Measurements from ENCODE around the gene FAU. TPM values are rescaled to one million over a fixed set of nuclear protein-coding genes. Genes with fewer than 3 reads are reported as not detected.

Gene FAU
- total and polyA plus RNA-seq, 2 of the 13 experiments (the other 11 are each of a cell fraction or from before 2014, with no cell fraction given), result 374 to 869 TPM

DNA sequence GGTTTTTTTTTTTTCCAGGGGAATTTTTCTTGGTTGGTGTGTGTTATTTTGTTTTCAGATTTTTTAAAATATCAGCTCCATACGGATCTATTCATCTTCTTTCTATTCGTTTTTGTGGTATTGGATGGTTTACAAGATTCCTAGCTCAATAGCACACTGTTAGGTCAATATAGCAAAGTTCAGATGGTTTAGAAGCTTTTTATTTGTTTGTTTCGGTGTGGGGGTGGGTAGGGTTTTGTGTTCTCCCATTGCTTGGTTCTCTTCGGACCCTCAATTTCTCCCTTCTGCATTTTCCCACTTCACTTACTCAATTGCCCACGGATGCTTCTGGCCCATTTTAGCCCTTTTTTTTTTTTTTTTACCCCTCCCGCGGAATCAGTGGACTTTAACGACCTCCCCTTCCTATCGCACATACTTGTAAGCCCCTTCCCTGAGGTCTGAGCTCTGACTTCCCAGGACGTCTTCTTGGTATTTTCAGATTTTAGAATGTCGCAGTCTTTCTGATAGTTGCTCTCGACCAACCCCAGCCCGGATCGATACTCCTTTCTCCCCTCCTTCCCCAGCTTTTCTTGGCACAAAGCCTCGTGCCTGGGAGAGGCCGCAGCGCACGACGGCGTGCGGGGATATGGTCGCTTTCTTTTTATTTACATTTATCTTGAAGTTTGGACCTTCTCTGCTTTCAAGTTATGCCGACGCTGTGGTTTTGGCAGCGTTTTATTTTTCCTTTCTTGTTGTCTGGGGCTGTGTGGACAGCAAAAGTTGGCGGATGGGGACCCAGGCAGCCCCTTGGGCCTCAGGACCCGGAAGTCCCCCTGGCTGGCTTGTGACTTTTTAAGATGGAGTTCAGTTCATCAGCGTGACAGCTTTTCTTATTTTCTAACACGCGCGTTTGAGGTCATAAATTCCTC, 43.7 kb upstream of the FAU start (continued):
- TF ChIP-seq SETDB1 (CRISPR knock-in tag; IDR thresholded peaks at IDR 0.05; ENCODE audit: borderline replicate concordance) (no peak), HMGA1 (CRISPR knock-in tag; conservative IDR thresholded peaks at IDR 0.05) (no peak), PRMT3 (CRISPR knock-in tag; IDR thresholded peaks at IDR 0.05; ENCODE audit: borderline replicate concordance, low read depth) (no peak), ZNF850 (CRISPR knock-in tag; conservative IDR thresholded peaks at IDR 0.05) (no peak), NFYB (CRISPR knock-in tag; IDR thresholded peaks at IDR 0.05) (peak; percentile 26; the same call in 1 of the 2 replicates), FOXJ3 (CRISPR knock-in tag; IDR thresholded peaks at IDR 0.05; ENCODE audit: borderline replicate concordance) (peak; percentile 77), ZNF446 (CRISPR knock-in tag; IDR thresholded peaks at IDR 0.05) (no peak), ZEB1 (IDR thresholded peaks at IDR 0.05; ENCODE audit: insufficient replicate concordance, low read depth) (peak; percentile 62), MED1 (CRISPR knock-in tag; IDR thresholded peaks at IDR 0.05) (peak; percentile 55), ZNF589 (CRISPR knock-in tag; conservative IDR thresholded peaks at IDR 0.05) (no peak), RELA (CRISPR knock-in tag; IDR thresholded peaks at IDR 0.05) (no peak), ZNF761 (CRISPR knock-in tag; conservative IDR thresholded peaks at IDR 0.05) (no peak), HNF4A (CRISPR knock-in tag; IDR thresholded peaks at IDR 0.05) (peak; percentile 87), GPN1 (CRISPR knock-in tag; IDR thresholded peaks at IDR 0.05; ENCODE audit: borderline replicate concordance) (no peak), ZNF713 (CRISPR knock-in tag; IDR thresholded peaks at IDR 0.05) (no peak), HNRNPL (IDR thresholded peaks at IDR 0.05; ENCODE audit: low read depth, low read length) (no peak), FOSL2 (CRISPR knock-in tag; IDR thresholded peaks at IDR 0.05) (no peak), ATF1 (CRISPR knock-in tag; IDR thresholded peaks at IDR 0.05) (no peak), MAFK (conservative IDR thresholded peaks at IDR 0.05 in 1 of 2, IDR thresholded peaks at IDR 0.05 in 1 of 2; ENCODE audit: low read length in 2 of 2) (peak; percentile 46 to 70; a peak in 3 of 4 replicates), SRSF4 (IDR thresholded peaks at IDR 0.05; ENCODE audit: low read depth, low read length, poor library complexity, severe bottlenecking) (no peak), REPIN1 (CRISPR knock-in tag; IDR thresholded peaks at IDR 0.05; ENCODE audit: borderline replicate concordance, low read depth) (no peak)
- TF ChIP-seq, protein P1, sequence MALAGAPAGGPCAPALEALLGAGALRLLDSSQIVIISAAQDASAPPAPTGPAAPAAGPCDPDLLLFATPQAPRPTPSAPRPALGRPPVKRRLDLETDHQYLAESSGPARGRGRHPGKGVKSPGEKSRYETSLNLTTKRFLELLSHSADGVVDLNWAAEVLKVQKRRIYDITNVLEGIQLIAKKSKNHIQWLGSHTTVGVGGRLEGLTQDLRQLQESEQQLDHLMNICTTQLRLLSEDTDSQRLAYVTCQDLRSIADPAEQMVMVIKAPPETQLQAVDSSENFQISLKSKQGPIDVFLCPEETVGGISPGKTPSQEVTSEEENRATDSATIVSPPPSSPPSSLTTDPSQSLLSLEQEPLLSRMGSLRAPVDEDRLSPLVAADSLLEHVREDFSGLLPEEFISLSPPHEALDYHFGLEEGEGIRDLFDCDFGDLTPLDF (CRISPR knock-in tag; IDR thresholded peaks at IDR 0.05), result no peak
- TF ChIP-seq, protein P2, sequence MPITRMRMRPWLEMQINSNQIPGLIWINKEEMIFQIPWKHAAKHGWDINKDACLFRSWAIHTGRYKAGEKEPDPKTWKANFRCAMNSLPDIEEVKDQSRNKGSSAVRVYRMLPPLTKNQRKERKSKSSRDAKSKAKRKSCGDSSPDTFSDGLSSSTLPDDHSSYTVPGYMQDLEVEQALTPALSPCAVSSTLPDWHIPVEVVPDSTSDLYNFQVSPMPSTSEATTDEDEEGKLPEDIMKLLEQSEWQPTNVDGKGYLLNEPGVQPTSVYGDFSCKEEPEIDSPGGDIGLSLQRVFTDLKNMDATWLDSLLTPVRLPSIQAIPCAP (CRISPR knock-in tag; IDR thresholded peaks at IDR 0.05; ENCODE audit: low read depth), result no peak
- TF ChIP-seq, protein P3, sequence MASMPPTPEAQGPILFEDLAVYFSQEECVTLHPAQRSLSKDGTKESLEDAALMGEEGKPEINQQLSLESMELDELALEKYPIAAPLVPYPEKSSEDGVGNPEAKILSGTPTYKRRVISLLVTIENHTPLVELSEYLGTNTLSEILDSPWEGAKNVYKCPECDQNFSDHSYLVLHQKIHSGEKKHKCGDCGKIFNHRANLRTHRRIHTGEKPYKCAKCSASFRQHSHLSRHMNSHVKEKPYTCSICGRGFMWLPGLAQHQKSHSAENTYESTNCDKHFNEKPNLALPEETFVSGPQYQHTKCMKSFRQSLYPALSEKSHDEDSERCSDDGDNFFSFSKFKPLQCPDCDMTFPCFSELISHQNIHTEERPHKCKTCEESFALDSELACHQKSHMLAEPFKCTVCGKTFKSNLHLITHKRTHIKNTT (CRISPR knock-in tag; IDR thresholded peaks at IDR 0.05), result no peak
- TF ChIP-seq, protein P4, sequence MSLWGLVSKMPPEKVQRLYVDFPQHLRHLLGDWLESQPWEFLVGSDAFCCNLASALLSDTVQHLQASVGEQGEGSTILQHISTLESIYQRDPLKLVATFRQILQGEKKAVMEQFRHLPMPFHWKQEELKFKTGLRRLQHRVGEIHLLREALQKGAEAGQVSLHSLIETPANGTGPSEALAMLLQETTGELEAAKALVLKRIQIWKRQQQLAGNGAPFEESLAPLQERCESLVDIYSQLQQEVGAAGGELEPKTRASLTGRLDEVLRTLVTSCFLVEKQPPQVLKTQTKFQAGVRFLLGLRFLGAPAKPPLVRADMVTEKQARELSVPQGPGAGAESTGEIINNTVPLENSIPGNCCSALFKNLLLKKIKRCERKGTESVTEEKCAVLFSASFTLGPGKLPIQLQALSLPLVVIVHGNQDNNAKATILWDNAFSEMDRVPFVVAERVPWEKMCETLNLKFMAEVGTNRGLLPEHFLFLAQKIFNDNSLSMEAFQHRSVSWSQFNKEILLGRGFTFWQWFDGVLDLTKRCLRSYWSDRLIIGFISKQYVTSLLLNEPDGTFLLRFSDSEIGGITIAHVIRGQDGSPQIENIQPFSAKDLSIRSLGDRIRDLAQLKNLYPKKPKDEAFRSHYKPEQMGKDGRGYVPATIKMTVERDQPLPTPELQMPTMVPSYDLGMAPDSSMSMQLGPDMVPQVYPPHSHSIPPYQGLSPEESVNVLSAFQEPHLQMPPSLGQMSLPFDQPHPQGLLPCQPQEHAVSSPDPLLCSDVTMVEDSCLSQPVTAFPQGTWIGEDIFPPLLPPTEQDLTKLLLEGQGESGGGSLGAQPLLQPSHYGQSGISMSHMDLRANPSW (CRISPR knock-in tag; IDR thresholded peaks at IDR 0.05; ENCODE audit: borderline replicate concordance), result no peak

Data from HepG2 (cell line).